ENCODE measurements around the gene BCOR.

DNA sequence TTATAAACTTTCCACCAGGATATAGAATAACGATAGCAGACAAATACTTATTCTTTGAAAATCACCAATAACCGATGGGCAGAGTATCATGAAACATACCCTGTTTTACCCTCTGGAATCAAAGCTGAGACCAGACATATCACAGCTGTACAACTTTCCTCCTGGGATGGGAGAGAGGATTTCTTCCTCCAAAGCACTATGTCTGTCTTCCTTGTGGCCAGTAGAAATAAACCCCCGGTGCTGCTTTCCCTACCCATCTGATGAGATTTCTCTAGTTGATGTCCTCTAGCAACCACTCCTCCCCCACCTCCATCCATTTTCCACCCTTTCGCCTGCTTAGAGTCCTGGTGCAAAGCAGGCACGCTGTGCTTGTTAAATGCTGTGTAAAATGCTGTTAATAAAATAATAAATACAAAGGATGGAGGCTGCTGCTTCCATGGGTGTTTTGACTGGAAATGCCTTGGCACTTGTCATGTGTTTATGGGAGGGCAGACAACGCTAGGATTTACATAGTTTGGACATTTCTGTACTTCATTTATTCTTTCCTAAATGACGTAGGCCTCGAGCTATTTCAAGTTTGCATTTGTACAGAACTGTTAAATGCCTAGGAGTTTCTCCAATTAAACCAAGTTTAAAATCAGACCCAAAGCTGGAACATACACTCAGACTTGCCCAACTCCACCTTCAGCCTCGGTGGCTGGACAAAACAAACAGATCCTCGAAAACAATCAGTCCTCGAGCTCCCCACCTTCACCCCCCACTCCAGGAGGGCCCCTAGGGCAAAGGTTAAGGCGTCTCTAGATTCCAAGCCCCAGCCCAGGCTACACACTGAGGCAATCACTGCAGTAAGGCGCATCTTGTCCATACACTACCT, 10.1 kb downstream of the BCOR start:
- TF ChIP-seq, protein P1, sequence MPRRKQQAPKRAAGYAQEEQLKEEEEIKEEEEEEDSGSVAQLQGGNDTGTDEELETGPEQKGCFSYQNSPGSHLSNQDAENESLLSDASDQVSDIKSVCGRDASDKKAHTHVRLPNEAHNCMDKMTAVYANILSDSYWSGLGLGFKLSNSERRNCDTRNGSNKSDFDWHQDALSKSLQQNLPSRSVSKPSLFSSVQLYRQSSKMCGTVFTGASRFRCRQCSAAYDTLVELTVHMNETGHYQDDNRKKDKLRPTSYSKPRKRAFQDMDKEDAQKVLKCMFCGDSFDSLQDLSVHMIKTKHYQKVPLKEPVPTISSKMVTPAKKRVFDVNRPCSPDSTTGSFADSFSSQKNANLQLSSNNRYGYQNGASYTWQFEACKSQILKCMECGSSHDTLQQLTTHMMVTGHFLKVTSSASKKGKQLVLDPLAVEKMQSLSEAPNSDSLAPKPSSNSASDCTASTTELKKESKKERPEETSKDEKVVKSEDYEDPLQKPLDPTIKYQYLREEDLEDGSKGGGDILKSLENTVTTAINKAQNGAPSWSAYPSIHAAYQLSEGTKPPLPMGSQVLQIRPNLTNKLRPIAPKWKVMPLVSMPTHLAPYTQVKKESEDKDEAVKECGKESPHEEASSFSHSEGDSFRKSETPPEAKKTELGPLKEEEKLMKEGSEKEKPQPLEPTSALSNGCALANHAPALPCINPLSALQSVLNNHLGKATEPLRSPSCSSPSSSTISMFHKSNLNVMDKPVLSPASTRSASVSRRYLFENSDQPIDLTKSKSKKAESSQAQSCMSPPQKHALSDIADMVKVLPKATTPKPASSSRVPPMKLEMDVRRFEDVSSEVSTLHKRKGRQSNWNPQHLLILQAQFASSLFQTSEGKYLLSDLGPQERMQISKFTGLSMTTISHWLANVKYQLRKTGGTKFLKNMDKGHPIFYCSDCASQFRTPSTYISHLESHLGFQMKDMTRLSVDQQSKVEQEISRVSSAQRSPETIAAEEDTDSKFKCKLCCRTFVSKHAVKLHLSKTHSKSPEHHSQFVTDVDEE (CRISPR knock-in tag; IDR thresholded peaks at IDR 0.05): no peak
- TF ChIP-seq OSR1 (CRISPR knock-in tag; IDR thresholded peaks at IDR 0.05): no peak

Data from SK-N-SH treated with all-trans-retinoic acid at 6 μM for 48 hours (cell line).